GM23248 (cell line): Measurements from ENCODE around the gene SMC1B. TPM values are rescaled to one million over a fixed set of nuclear protein-coding genes. Genes with fewer than 3 reads are reported as not detected.

Experiments used
- DNase-seq: peaks from one replicate; pipeline ENCODE4 v3.0.0-alpha.2; 2015
- H2AFZ ChIP-seq: fragments of 200-600 bp; sonication (generic); 2 replicates; pipeline ENCODE4 v1.6.1; 2016; ENCODE audit warnings: antibody characterized with exemption
- H3F3A ChIP-seq: fragments of 200-600 bp; sonication (generic); 2 replicates; pipeline ENCODE4 v1.6.1; 2016; ENCODE audit warnings: mild to moderate bottlenecking, antibody characterized with exemption, mixed run types; ENCODE audit not compliant: insufficient read depth
- H3K27ac ChIP-seq: fragments of 200-600 bp; sonication (generic); 2 replicates; pipeline ENCODE4 v1.5.1; 2016; ENCODE audit warnings: mild to moderate bottlenecking
- H3K27me3 ChIP-seq: fragments of 200-600 bp; sonication (generic); replicated peaks from 2 replicates; pipeline ENCODE4 v1.6.1; 2016; ENCODE audit warnings: mild to moderate bottlenecking; ENCODE audit not compliant: insufficient read depth
- H3K36me3 ChIP-seq: fragments of 200-600 bp; sonication (generic); 2 replicates; pipeline ENCODE4 v1.6.1; 2016; ENCODE audit warnings: low read depth, mild to moderate bottlenecking
- H3K4me1 ChIP-seq: fragments of 200-600 bp; sonication (generic); 2 replicates; pipeline ENCODE4 v1.6.1; 2016; ENCODE audit warnings: mild to moderate bottlenecking; ENCODE audit not compliant: insufficient read depth
- H3K4me2 ChIP-seq: fragments of 200-600 bp; sonication (generic); one replicate; pipeline ENCODE4 v1.6.1; 2016; ENCODE audit warnings: mild to moderate bottlenecking; ENCODE audit not compliant: unreplicated experiment
- H3K4me3 ChIP-seq: fragments of 200-600 bp; sonication (generic); 2 replicates; pipeline ENCODE4 v1.5.1; 2016; ENCODE audit warnings: mild to moderate bottlenecking
- H3K79me2 ChIP-seq: fragments of 200-600 bp; sonication (generic); 2 replicates; pipeline ENCODE4 v1.6.1; 2016; ENCODE audit warnings: mild to moderate bottlenecking; ENCODE audit not compliant: insufficient read depth
- H3K9ac ChIP-seq: fragments of 200-600 bp; sonication (generic); 2 replicates; pipeline ENCODE4 v1.6.1; 2016; ENCODE audit warnings: mild to moderate bottlenecking
- H3K9me2 ChIP-seq: fragments of 200-600 bp; sonication (generic); 2 replicates; pipeline ENCODE4 v1.6.1; 2016; ENCODE audit warnings: mixed run types, mild to moderate bottlenecking, moderate library complexity; ENCODE audit not compliant: insufficient read depth
- H3K9me3 ChIP-seq: fragments of 200-600 bp; sonication (generic); one replicate; pipeline ENCODE4 v1.6.1; 2017; ENCODE audit warnings: low read depth
- H4K20me1 ChIP-seq: fragments of 200-600 bp; sonication (generic); 2 replicates; pipeline ENCODE4 v1.6.0; 2016; ENCODE audit not compliant: insufficient read depth
- EZH2 ChIP-seq: fragments of 200-600 bp; sonication (generic); IDR thresholded peaks from 2 replicates; pipeline ENCODE4 v1.6.1; 2018; ENCODE audit warnings: antibody characterized with exemption, mild to moderate bottlenecking; ENCODE audit not compliant: insufficient read depth, poor library complexity, severe bottlenecking
- EZH2phosphoT487 ChIP-seq: fragments of 200-600 bp; sonication (generic); IDR thresholded peaks from 2 replicates; pipeline ENCODE4 v1.6.1; 2018; ENCODE audit warnings: antibody characterized with exemption, moderate library complexity, mild to moderate bottlenecking, low read depth; ENCODE audit not compliant: insufficient read depth
- WGBS, 2 experiments: methylation state at CpG; one replicate each; pipeline ENCODE4 v1.1.6; 2015 to 2017; ENCODE audit warnings: low lambda C conversion rate in 2 of 2, low coverage in 1 of 2; ENCODE audit errors: missing lambda C conversion rate in 2 of 2; 5-methylcytosine and 5-hydroxymethylcytosine counted together
- in situ Hi-C: fragments of 300-500 bp; cut with MboI; formaldehyde crosslinking; loops from 2 replicates; pipeline ENCODE4 v1.15.0; 2020
- polyA plus RNA-seq: library from polyadenylated mRNA; unstranded; fragments of >200 nt; fragmentation: Nextera tagmentation; extraction: Ambion mirVana; gene quantifications from 2 replicates; pipeline ENCODE4 v1.2.1, GENCODE V29; 2016
- total RNA-seq: library from RNA; depleted of rRNA; stranded (reverse); fragments of >200 nt; shearing (Covaris generic); gene quantifications from 2 replicates; pipeline ENCODE4 v1.2.3, GENCODE V29; 2014

Gene SMC1B
- total and polyA plus RNA-seq, 2 experiments from 2014 or later = 0.08 TPM; not detected in 1

- WGBS, 2 experiments = 96 to 100% methylated on average over 4 of the region's 4 CpGs
- Histone ChIP-seq H3F3A (no peaks in the 10 kb centered on the region), H3K4me1 (no peaks in the 10 kb centered on the region), H3K36me3 (no peaks in the 10 kb centered on the region), H3K9me3 (no peaks in the 10 kb centered on the region), H3K9me2 (no peaks in the 10 kb centered on the region), H4K20me1 (no peaks in the 10 kb centered on the region), H3K27me3 (no peaks in the 10 kb centered on the region), H3K4me2 (no peak overlapping the region), H2AFZ (no peak overlapping the region), H3K27ac (no peak overlapping the region), H3K4me3 (no peak overlapping the region), H3K9ac (no peak overlapping the region), H3K79me2 (no peaks in the 10 kb centered on the region)
- no peak for TF ChIP-seq EZH2phosphoT487
- TF ChIP-seq EZH2 = no peak
- DNase-seq = no peak
- in situ Hi-C loops = loop anchor here (10.0 kb wide), 1 partner anchor 139 kb away; the partner anchor contains the start of gene UPK3A
Measured at GRCh38 chr22:45423524-45423923, 10.1 kb upstream of the SMC1B start.

- H3K4me3 ChIP-seq = no peak overlapping the region
- H3K9ac ChIP-seq = no peak overlapping the region
- no peak for DNase-seq
- no peak overlapping the region for H3K27ac ChIP-seq
- H3F3A ChIP-seq = no peaks in the 10 kb centered on the region
- in situ Hi-C loops = loop anchor here (10.0 kb wide), 1 partner anchor 138 kb away; the partner anchor contains the start of gene UPK3A
- TF ChIP-seq EZH2 (no peak), EZH2phosphoT487 (no peak)
- no peaks in the 10 kb centered on the region for H4K20me1 ChIP-seq
- H3K9me2 ChIP-seq = no peaks in the 10 kb centered on the region
- H3K4me1 ChIP-seq = no peaks in the 10 kb centered on the region
- 96 to 97% methylated on average over 14 of the region's 14 CpGs for WGBS, 2 experiments
- H3K36me3 ChIP-seq = no peaks in the 10 kb centered on the region
- no peak overlapping the region for H2AFZ ChIP-seq
- H3K27me3 ChIP-seq = no peaks in the 10 kb centered on the region
- no peaks in the 10 kb centered on the region for H3K79me2 ChIP-seq
- H3K9me3 ChIP-seq = no peaks in the 10 kb centered on the region
- no peak overlapping the region for H3K4me2 ChIP-seq
Measured at GRCh38 chr22:45422237-45422983, 9.0 kb upstream of the SMC1B start.

- H3K9me3 ChIP-seq = no peaks in the 10 kb centered on the region
- 96 to 100% methylated on average over 2 of the region's 2 CpGs for WGBS, 2 experiments
- TF ChIP-seq EZH2 = no peak
- TF ChIP-seq EZH2phosphoT487 = no peak
Measured at GRCh38 chr22:45421349-45422055, 8.1 kb upstream of the SMC1B start.

DNA sequence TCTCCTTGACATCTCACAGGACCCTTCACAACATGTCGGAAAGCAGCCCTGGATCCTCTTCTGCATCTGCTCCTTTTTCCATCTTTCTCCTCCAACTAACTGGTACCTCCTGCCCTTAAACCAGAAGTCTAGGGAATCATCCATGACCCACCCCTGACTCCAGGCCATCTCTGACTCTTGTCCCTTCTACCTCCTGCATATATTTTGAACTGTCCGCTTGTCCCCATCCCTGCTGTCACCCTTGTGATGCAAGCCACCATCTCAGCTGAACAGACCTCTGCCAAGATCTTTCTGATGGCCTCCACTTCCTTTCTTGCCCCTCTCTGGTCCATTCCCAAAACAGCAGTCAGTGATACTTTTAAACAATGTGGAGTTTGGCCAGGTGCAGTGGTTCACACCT, 7.1 kb upstream of the SMC1B start:
- Histone ChIP-seq H3K4me1 (no peaks in the 10 kb centered on the region), H3K4me2 (no peak overlapping the region), H3K4me3 (no peak overlapping the region), H3K9ac (no peak overlapping the region), H4K20me1 (no peaks in the 10 kb centered on the region), H3K9me3 (no peaks in the 10 kb centered on the region), H3F3A (no peaks in the 10 kb centered on the region), H3K27ac (no peak overlapping the region), H3K27me3 (no peaks in the 10 kb centered on the region), H3K9me2 (no peaks in the 10 kb centered on the region), H3K79me2 (no peaks in the 10 kb centered on the region), H3K36me3 (no peaks in the 10 kb centered on the region), H2AFZ (no peak overlapping the region)
- TF ChIP-seq EZH2 = no peak
- TF ChIP-seq EZH2phosphoT487 = no peak
- in situ Hi-C loops = loop anchor here (10.0 kb wide), 1 partner anchor 136 kb away; the partner anchor contains the start of gene UPK3A
- DNase-seq = no peak
- 96 to 100% methylated on average over 2 of the region's 2 CpGs for WGBS, 2 experiments

More at GRCh38 chr22:45421349-45422055, 8.1 kb upstream of the SMC1B start:
- H3K27ac ChIP-seq = no peak overlapping the region
- in situ Hi-C loops = loop anchor here (10.0 kb wide), 1 partner anchor 137 kb away; the partner anchor contains the start of gene UPK3A
- no peak overlapping the region for H3K4me3 ChIP-seq
- H3K4me1 ChIP-seq = no peaks in the 10 kb centered on the region
- no peak overlapping the region for H2AFZ ChIP-seq
- H3K36me3 ChIP-seq = no peaks in the 10 kb centered on the region
- H3F3A ChIP-seq = no peaks in the 10 kb centered on the region
- H3K9me2 ChIP-seq = no peaks in the 10 kb centered on the region
- H3K9ac ChIP-seq = no peak overlapping the region
- no peak for DNase-seq
- no peaks in the 10 kb centered on the region for H3K79me2 ChIP-seq
- H3K4me2 ChIP-seq = no peak overlapping the region
- H3K27me3 ChIP-seq = no peaks in the 10 kb centered on the region
- H4K20me1 ChIP-seq = no peaks in the 10 kb centered on the region
